ENCODE measurements around the gene DRC1.

DRC1 gene

DNA sequence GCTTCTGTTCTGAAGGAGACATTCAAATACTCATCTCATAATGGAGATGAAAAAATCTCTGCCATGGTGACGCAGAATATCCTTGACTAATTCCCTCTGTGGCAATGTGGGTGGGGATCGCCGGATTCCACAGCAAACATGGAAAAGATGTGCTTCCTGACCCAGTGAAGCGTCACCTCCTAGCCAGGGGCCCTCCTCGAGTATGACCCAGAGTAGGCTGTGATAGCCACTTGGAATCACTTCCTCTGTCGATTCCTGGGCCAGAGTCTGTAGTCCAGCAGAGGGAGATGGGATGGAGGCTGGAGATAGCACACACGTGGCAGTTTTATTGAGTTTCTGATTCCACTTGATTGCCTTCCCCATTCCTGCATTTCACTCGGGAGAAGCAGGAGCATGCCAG is 36.8 kb downstream of the DRC1 start:
- no peaks in the 10 kb centered on the region for H4K20me1 ChIP-seq
- H3K4me3 ChIP-seq: no peak overlapping the region
- no peaks in the 10 kb centered on the region for H3K4me1 ChIP-seq
- H3K27ac ChIP-seq: no peak overlapping the region
- no peak for TF ChIP-seq Cebpa-rat (IDR thresholded peaks at IDR 0.05)
- no peaks in the 10 kb centered on the region for H3K9me3 ChIP-seq
- no peak overlapping the region for H3K9ac ChIP-seq
- no peaks in the 10 kb centered on the region for H3K27me3 ChIP-seq
- no peaks in the 10 kb centered on the region for H3K36me3 ChIP-seq
- H3K4me2 ChIP-seq: no peak overlapping the region

DNA sequence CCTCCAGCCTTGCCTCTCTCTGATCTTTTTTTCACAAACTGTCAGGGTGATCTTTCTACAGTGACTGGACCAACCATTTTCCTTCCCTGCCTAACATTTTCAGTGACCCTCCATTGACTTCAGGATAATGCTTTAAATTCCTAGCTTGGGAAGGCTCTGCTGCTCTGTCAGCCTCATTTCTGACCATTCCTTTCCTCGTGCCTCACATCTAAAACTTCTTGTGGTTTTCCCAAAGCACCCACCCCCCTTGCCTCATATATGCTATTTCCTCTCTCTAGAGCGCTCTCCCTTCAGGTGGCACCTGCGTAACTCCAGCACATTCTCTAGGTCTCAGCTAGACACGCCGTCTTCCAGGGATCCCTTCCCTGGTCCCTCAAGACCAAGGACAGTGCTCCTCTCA is 37.2 kb downstream of the DRC1 start:
- no peak for TF ChIP-seq Cebpa-rat (IDR thresholded peaks at IDR 0.05)
- Histone ChIP-seq H3K9ac (no peak overlapping the region), H3K27me3 (no peaks in the 10 kb centered on the region), H3K9me3 (no peaks in the 10 kb centered on the region), H3K4me3 (no peak overlapping the region), H4K20me1 (no peaks in the 10 kb centered on the region), H3K36me3 (no peaks in the 10 kb centered on the region), H3K4me1 (no peaks in the 10 kb centered on the region), H3K27ac (no peak overlapping the region), H3K4me2 (no peak overlapping the region)

DNA sequence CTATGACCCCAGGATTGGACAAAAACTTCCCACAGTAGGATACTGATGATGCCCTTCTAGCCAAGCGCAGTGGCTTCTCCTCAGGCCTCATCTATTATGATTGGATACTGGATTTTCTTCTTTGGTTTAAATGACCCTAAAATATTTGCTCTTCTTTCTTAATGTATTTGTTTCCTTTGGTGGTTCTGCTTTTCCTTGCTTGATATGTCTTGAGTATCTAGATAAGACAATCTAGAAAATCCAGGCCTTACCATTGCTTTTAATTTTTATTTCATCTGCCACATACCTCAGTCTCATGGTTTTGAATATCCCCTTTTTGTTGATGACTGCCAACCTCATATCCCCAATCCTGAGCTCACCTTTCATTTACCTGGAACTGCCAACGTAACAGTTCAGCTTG is 40.6 kb downstream of the DRC1 start:
- Histone ChIP-seq H3K36me3 (no peaks in the 10 kb centered on the region), H3K4me2 (no peak overlapping the region), H3K4me1 (no peaks in the 10 kb centered on the region), H3K9me3 (no peaks in the 10 kb centered on the region), H3K9ac (no peak overlapping the region), H3K27ac (no peak overlapping the region), H3K27me3 (no peaks in the 10 kb centered on the region), H3K4me3 (no peak overlapping the region), H4K20me1 (no peaks in the 10 kb centered on the region)
- no peak for TF ChIP-seq Cebpa-rat (IDR thresholded peaks at IDR 0.05)

DNA sequence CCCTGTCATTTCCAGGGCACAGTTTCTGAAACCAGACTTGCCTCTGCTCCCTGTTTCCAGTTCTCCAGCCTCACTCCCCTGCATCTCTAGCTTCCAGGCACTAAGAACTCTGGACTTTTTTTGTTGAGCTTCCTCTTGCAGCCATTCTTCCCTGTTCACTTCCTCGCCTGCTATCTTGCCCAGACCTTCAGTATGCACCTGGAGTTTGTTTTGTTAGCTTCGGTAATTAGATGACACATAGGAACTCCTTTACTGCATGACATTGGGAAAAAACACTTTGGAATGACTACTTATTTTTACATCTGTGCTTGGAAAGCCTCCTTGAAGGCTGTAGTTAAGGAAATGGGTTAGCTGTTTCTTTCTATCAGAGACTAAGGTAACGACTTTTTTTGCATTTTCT is 41.0 kb downstream of the DRC1 start:
- H3K9me3 ChIP-seq: no peaks in the 10 kb centered on the region
- no peaks in the 10 kb centered on the region for H4K20me1 ChIP-seq
- TF ChIP-seq Cebpa-rat (IDR thresholded peaks at IDR 0.05): no peak
- no peak overlapping the region for H3K4me2 ChIP-seq
- H3K9ac ChIP-seq: no peak overlapping the region
- H3K4me1 ChIP-seq: no peaks in the 10 kb centered on the region
- H3K27ac ChIP-seq: no peak overlapping the region
- no peak overlapping the region for H3K4me3 ChIP-seq
- no peaks in the 10 kb centered on the region for H3K36me3 ChIP-seq
- no peaks in the 10 kb centered on the region for H3K27me3 ChIP-seq

DNA sequence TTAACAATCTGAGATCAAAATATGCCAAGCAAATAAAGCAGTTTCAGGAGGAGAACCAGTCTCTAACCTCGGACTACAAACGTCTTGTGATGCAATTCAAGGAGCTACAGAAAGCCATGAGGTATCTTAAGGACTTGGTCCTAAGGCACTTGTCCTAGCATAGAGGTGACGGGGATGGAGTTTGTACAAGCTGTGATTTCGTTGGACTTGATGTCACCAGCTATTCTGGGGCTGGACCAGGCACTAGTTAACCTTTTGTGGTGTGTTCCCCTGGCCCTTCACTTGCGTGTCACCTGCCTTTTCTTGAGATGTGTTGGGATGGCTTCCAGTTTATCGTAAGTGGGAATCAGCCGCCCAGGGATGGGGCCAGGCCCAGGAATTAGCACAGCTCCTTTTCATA is 42.5 kb downstream of the DRC1 start:
- Histone ChIP-seq H3K27me3 (no peaks in the 10 kb centered on the region), H3K36me3 (no peaks in the 10 kb centered on the region), H3K9me3 (no peaks in the 10 kb centered on the region), H3K9ac (no peak overlapping the region), H4K20me1 (no peaks in the 10 kb centered on the region), H3K4me2 (no peak overlapping the region), H3K4me1 (no peaks in the 10 kb centered on the region), H3K27ac (no peak overlapping the region), H3K4me3 (no peak overlapping the region)
- TF ChIP-seq Cebpa-rat (IDR thresholded peaks at IDR 0.05): no peak

DNA sequence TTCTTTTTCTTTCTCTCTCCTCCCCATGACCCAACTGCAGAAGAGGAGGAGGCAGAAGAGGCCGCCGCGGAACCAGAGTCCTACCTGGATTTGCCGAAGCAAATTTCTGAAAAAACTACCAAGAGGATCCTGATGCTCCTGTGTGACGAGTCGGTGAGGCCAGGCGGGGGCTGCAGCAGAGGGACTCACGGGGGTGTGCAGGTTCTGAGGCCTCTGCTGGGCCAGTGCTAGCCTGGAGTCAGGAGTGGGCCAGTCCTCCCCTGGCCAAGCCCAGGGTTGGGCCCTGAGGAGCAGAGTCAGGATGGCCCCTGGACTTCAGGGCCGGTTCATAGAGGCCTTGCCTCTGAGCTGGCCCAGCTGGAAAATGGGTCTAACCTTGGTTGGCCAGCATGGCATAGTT is 46.9 kb downstream of the DRC1 start:
- Histone ChIP-seq H3K9me3 (no peaks in the 10 kb centered on the region), H3K27me3 (no peaks in the 10 kb centered on the region), H3K27ac (no peak overlapping the region), H3K36me3 (no peaks in the 10 kb centered on the region), H3K4me2 (no peak overlapping the region), H3K4me3 (no peak overlapping the region), H3K4me1 (peaks cover 16% of the 10 kb centered on the region), H4K20me1 (no peaks in the 10 kb centered on the region), H3K9ac (no peak overlapping the region)
- TF ChIP-seq Cebpa-rat (IDR thresholded peaks at IDR 0.05): no peak

DNA sequence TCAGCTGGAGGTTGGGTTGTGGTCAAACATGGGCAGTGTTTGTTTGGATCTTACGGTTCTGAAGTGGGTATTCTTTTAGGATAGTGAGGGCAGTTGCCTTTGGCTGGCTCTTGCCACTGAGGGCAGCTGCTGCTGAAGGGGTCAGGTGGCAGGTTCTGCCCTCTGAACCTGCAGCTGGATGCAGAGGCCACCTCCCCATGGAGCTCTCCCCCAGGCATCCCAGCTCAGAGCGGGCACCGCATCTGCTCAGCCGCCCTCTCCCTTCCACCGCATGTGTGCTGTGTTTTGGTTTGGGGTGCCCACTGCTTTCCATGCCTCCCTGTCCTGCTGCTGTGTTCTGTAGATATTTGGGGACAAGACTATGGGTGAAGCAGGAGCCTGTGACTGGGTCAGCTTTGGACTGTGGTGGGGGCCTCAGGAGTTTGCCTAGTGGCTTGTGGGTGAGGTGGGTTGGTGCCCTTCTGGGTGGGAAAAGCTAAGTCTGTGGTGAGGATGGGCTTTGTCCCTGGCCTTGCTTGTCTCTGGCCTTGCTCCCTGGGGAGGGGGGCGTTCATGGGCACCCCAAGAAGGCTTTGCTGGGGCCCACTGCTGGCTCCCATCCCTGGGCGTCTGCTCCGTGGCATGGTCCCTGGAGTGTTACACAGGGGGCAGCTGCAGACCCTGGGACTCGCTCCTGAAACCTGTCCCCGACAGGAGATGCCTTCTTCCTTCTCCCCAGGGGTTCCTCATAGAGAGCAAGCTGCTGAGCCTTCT is 47.7 kb downstream of the DRC1 start:
- Histone ChIP-seq H4K20me1 (no peaks in the 10 kb centered on the region), H3K27ac (no peak overlapping the region), H3K9me3 (no peaks in the 10 kb centered on the region), H3K27me3 (no peaks in the 10 kb centered on the region), H3K36me3 (no peaks in the 10 kb centered on the region), H3K4me1 (peaks cover 16% of the 10 kb centered on the region), H3K4me2 (no peak overlapping the region), H3K4me3 (no peak overlapping the region), H3K9ac (no peak overlapping the region)
- TF ChIP-seq Cebpa-rat (IDR thresholded peaks at IDR 0.05): no peak

DNA sequence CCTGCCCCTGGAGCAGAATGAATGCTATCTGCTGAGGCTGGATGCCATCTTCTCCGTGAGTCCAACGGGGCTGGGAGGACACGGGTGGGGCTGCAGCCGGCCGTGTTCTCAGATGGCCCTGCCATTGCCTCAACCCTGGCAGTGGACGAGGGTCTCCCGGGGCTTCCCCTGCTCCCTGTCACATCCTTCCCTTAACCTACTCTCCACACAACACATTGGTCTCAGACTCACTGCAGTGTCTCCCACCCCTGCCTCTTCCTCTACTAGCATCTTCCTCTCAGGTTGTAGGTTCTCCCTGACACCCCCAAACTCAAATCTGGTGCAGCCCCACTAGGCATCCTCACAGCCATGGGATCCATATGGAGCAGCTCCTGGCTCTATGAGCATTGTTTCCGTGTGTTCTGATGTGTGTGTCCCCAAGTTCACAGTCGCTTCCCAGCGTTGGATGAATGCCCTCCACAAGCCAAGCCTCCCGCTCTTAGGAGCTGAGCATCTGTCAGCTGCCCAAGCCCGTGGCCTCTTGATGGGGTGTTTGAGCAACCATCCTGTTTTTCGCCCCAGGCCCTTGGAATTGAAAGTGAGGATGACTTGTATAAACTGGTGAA is 48.4 kb downstream of the DRC1 start:
- Histone ChIP-seq H3K9ac (no peak overlapping the region), H3K4me1 (peaks cover 18% of the 10 kb centered on the region), H3K36me3 (no peaks in the 10 kb centered on the region)

DNA sequence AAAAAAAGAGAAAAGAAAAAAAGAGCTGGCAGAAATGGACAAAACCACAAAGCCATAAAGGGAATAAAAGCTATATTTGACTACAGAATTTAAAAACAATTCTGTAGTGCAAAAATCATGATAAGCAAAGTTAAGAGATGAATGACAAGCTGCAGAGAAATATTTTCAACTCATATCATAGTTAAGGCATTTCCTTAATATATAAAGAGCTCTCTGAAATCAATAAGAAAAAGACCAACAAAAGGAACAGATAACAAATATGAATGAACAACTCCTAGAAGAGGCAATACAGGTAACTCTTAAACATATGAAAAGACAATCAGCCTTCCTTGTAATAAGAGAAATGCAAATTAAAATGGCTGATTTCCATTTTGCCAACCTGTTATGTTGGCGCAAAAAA is 50.0 kb downstream of the DRC1 start:
- H3K9me3 ChIP-seq: no peaks in the 10 kb centered on the region
- H3K4me3 ChIP-seq: no peak overlapping the region
- TF ChIP-seq Cebpa-rat (IDR thresholded peaks at IDR 0.05): no peak
- H3K4me1 ChIP-seq: peaks cover 34% of the 10 kb centered on the region
- no peaks in the 10 kb centered on the region for H3K27me3 ChIP-seq
- H4K20me1 ChIP-seq: no peaks in the 10 kb centered on the region
- peak overlapping the region; percentile 34; the same call in 1 of the 2 replicates for H3K4me2 ChIP-seq
- H3K36me3 ChIP-seq: no peaks in the 10 kb centered on the region
- H3K9ac ChIP-seq: no peak overlapping the region
- H3K27ac ChIP-seq: no peak overlapping the region

More for the DNA sequence above, 48.4 kb downstream of the DRC1 start:
- no peak for TF ChIP-seq Cebpa-rat (IDR thresholded peaks at IDR 0.05)
- H3K27me3 ChIP-seq: no peaks in the 10 kb centered on the region
- H3K9me3 ChIP-seq: no peaks in the 10 kb centered on the region
- no peak overlapping the region for H3K4me3 ChIP-seq
- H3K27ac ChIP-seq: no peak overlapping the region
- H3K4me2 ChIP-seq: no peak overlapping the region
- no peaks in the 10 kb centered on the region for H4K20me1 ChIP-seq

DNA sequence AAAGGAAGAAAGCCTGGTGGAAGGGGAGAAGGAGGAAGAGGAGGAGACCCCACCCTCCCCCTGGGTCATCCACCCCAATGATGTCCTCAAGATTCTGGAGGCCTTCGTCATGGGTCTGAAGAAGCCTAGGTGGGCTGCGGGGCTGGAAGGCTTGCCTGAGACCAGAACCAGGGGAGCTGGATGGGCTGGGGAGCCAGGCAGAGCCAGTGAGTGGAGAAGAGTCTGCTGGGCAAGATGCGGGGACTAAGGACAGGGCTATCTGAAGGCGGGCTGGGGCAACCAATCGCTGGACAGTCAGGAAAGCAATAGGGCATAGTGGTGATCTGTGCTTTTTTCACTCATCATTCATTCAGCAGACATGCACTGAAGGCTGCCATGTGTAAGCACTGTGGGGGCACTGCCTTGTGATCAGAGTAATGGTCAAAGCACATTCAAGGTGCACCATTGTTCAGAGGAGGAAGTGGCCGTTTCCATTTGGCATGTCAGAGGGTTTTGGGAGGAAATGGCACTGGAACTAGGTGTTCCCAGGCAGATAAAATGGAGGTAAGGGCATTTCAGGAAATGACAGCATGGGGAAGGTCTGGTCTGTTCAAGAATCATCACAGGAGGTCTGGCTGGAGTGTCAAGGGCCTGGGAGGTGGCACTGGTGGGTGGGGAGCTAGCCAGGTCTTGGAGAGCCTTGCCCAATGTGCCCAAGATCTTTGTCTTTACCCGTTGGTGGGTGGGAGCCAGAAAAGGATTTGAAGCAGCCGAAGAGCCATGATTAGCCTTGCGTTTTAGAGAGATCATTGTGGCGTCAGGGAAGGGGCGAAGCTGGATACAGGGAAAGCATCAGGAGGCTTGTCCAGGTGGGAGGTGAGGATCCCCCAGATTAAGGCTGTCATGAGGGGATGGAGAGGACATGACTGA is 52.0 kb downstream of the DRC1 start:
- no peak overlapping the region for H3K27ac ChIP-seq
- H3K4me1 ChIP-seq: peaks cover 34% of the 10 kb centered on the region
- no peaks in the 10 kb centered on the region for H3K9me3 ChIP-seq
- no peaks in the 10 kb centered on the region for H3K27me3 ChIP-seq
- no peak overlapping the region for H3K4me2 ChIP-seq
- no peaks in the 10 kb centered on the region for H3K36me3 ChIP-seq
- no peak for TF ChIP-seq Cebpa-rat (IDR thresholded peaks at IDR 0.05)
- H3K9ac ChIP-seq: no peak overlapping the region
- H4K20me1 ChIP-seq: no peaks in the 10 kb centered on the region
- no peak overlapping the region for H3K4me3 ChIP-seq

Data from BLaER1 (cell line).